HCT116 (cell line): ENCODE measurements around the gene HOPX. TPM values are rescaled to one million over a fixed set of nuclear protein-coding genes. Genes with fewer than 3 reads are reported as not detected.

Source experiments
- ATAC-seq: fragments of 200-7000 bp; cut with Tn5 transposase; 2 replicates; pipeline ENCODE4 v1.9.1; 2020; ENCODE audit warnings: mild to moderate bottlenecking, moderate library complexity
- BruUV-seq: library from RNA; stranded (reverse); fragments of 400-500 nt; replicated peaks from 2 replicates; lab custom pipeline; 2021; lab: Mats Ljungman, UMichigan
- CTCF ChIA-PET: fragments of 300-600 bp; sonication (Branson Sonifier 250); formaldehyde crosslinking; loops from one replicate; lab custom pipeline; 2021; ENCODE audit warnings: antibody characterized with exemption; lab: Charles Lee
- POLR2A ChIA-PET: fragments of 300-600, 350-600 bp; sonication (Branson Sonifier 250); formaldehyde crosslinking; loops from one replicate; lab custom pipeline; 2021; ENCODE audit warnings: antibody characterized with exemption; lab: Charles Lee
- RAD21 ChIA-PET, 2 experiments: fragments of 300-600 bp; sonication (Branson Sonifier 250); formaldehyde crosslinking; loops; one replicate each; lab custom pipeline; 2023; ENCODE audit warnings: low total read pairs in 2 of 2; ENCODE audit not compliant: uncharacterized antibody in 2 of 2, unreplicated experiment in 2 of 2, low non-redundant PET in 1 of 2; lab: Charles Lee
- DNase-seq: peaks from one replicate; pipeline ENCODE4 v3.0.0-alpha.2; 2010; ENCODE audit warnings: low read depth, low spot score
- H2AFZ ChIP-seq: fragments of 200-600 bp; shearing (Covaris generic), sonication (generic); 2 replicates; pipeline ENCODE4 v1.6.1; 2017; ENCODE audit warnings: low read depth, mixed run types, mixed read lengths, antibody characterized with exemption, low read length; ENCODE audit not compliant: poor library complexity, severe bottlenecking
- H3K27ac ChIP-seq: 2 replicates; pipeline ENCODE4 v1.5.1; 2012; ENCODE audit warnings: low read depth, low read length
- H3K27me3 ChIP-seq: fragments of 200-600 bp; sonication (generic); 2 replicates; pipeline ENCODE4 v1.6.1; 2016; ENCODE audit warnings: mixed run types, low read length, mixed read lengths; ENCODE audit not compliant: insufficient read depth
- H3K36me3 ChIP-seq, 2 experiments: fragments of 200-500 bp in 1 of 2; fragments of 200-600 bp in 1 of 2; sonication (Bioruptor generic) in 1 of 2; sonication (generic) in 1 of 2; 2 replicates each; pipeline versions ENCODE4 v1.5.1 to v1.6.1; 2014 to 2016; ENCODE audit warnings: low read length in 2 of 2, inconsistent platforms in 1 of 2, mixed read lengths in 1 of 2, mixed run types in 1 of 2; ENCODE audit not compliant: insufficient read depth in 2 of 2, control insufficient read depth in 1 of 2
- H3K4me1 ChIP-seq, 2 experiments: fragments of 200-600 bp in 1 of 2; sonication (generic) in 1 of 2; 2 replicates each; pipeline versions ENCODE4 v1.5.1 to v1.6.1; 2012 to 2017; ENCODE audit warnings: low read length in 2 of 2, inconsistent platforms in 1 of 2, mild to moderate bottlenecking in 1 of 2, mixed read lengths in 1 of 2, mixed run types in 1 of 2, moderate library complexity in 1 of 2; ENCODE audit not compliant: insufficient read depth in 2 of 2, control insufficient read depth in 1 of 2
- H3K4me2 ChIP-seq: fragments of 200-600 bp; sonication (generic); 2 replicates; pipeline ENCODE4 v1.6.1; 2017; ENCODE audit warnings: mixed run types, low read length, mixed read lengths
- H3K4me3 ChIP-seq, 2 experiments: fragments of 200-600 bp in 1 of 2; sonication (generic) in 1 of 2; replicated peaks in 1 of 2; 2 replicates each; pipeline ENCODE4 v1.5.1; 2011 to 2016; ENCODE audit warnings: low read length in 2 of 2, control low read depth in 1 of 2, low read depth in 1 of 2, mild to moderate bottlenecking in 1 of 2, mixed read lengths in 1 of 2, mixed run types in 1 of 2
- H3K79me2 ChIP-seq: fragments of 200-600 bp; sonication (generic); 2 replicates; pipeline ENCODE4 v1.6.1; 2017; ENCODE audit warnings: mild to moderate bottlenecking, mixed run types, low read length, moderate library complexity, mixed read lengths; ENCODE audit not compliant: insufficient read depth
- H3K9ac ChIP-seq: fragments of 200-600 bp; sonication (generic); 2 replicates; pipeline ENCODE4 v1.6.1; 2016; ENCODE audit warnings: low read length, mixed read lengths
- H3K9me2 ChIP-seq: fragments of 200-600 bp; sonication (generic), shearing (Covaris generic); 2 replicates; pipeline ENCODE4 v1.6.1; 2017; ENCODE audit warnings: mixed run types, mild to moderate bottlenecking, moderate library complexity; ENCODE audit not compliant: insufficient read depth
- H3K9me3 ChIP-seq, 2 experiments: fragments of 200-500 bp in 1 of 2; fragments of 200-600 bp in 1 of 2; sonication (Bioruptor generic) in 1 of 2; sonication (generic) in 1 of 2; 2 replicates each; pipeline ENCODE4 v1.6.1; 2014 to 2017; ENCODE audit warnings: low read length in 2 of 2, mixed read lengths in 2 of 2, inconsistent platforms in 1 of 2, low read depth in 1 of 2, mild to moderate bottlenecking in 1 of 2, mixed run types in 1 of 2, moderate library complexity in 1 of 2; ENCODE audit not compliant: control insufficient read depth in 1 of 2, insufficient read depth in 1 of 2
- H4K20me1 ChIP-seq: fragments of 200-600 bp; sonication (generic), shearing (Covaris generic); 2 replicates; pipeline ENCODE4 v1.6.1; 2017; ENCODE audit warnings: mixed run types, mild to moderate bottlenecking, moderate library complexity; ENCODE audit not compliant: insufficient read depth
- CBX3 ChIP-seq: IDR thresholded peaks from 2 replicates; pipeline ENCODE4 v1.6.1; 2012; ENCODE audit warnings: low read depth
- CEBPB ChIP-seq: IDR thresholded peaks from 2 replicates; pipeline ENCODE4 v1.6.1; 2012; ENCODE audit warnings: low read depth
- CTCF ChIP-seq, 3 experiments: fragments of 200-600 bp in 1 of 3; sonication (generic) in 1 of 3; IDR thresholded peaks in 2 of 3; conservative IDR thresholded peaks in 1 of 3; 2 replicates each; pipeline ENCODE4 v1.5.1; 2012 to 2017; ENCODE audit warnings: low read depth in 2 of 3, low read length in 2 of 3, antibody characterized with exemption in 1 of 3, borderline replicate concordance in 1 of 3, control low read depth in 1 of 3, mild to moderate bottlenecking in 1 of 3, mixed read lengths in 1 of 3, mixed run types in 1 of 3, moderate library complexity in 1 of 3; ENCODE audit not compliant: insufficient read depth in 1 of 3
- EGR1 ChIP-seq: IDR thresholded peaks from 2 replicates; pipeline ENCODE4 v1.6.1; 2012; ENCODE audit warnings: low read depth
- ELF1 ChIP-seq: IDR thresholded peaks from 2 replicates; pipeline ENCODE4 v1.6.1; 2012; ENCODE audit warnings: low read depth, borderline replicate concordance
- EZH2 ChIP-seq: fragments of 200-600 bp; sonication (generic); IDR thresholded peaks from 2 replicates; pipeline ENCODE4 v1.6.1; 2017; ENCODE audit warnings: antibody characterized with exemption, mixed run types
- EZH2phosphoT487 ChIP-seq: fragments of 200-600 bp; IDR thresholded peaks from 2 replicates; pipeline ENCODE4 v1.6.1; 2018; ENCODE audit warnings: antibody characterized with exemption, borderline replicate concordance
- FOSL1 ChIP-seq: IDR thresholded peaks from 2 replicates; pipeline ENCODE4 v1.6.1; 2012; ENCODE audit warnings: low read depth
- JUND ChIP-seq: IDR thresholded peaks from 2 replicates; pipeline ENCODE4 v1.6.1; 2012
- POLR2A ChIP-seq: IDR thresholded peaks from 2 replicates; pipeline ENCODE4 v1.7.0; 2011; ENCODE audit warnings: borderline replicate concordance; ENCODE audit not compliant: insufficient read depth, insufficient read length; ENCODE audit errors: extremely low read depth
- POLR2AphosphoS5 ChIP-seq: IDR thresholded peaks from 2 replicates; pipeline ENCODE4 v1.6.1; 2011; ENCODE audit warnings: mild to moderate bottlenecking, low read depth, low read length, moderate library complexity
- RAD21 ChIP-seq: IDR thresholded peaks from 2 replicates; pipeline ENCODE4 v1.6.1; 2012; ENCODE audit warnings: low read depth, mild to moderate bottlenecking
- SIN3A ChIP-seq: IDR thresholded peaks from 2 replicates; pipeline ENCODE4 v1.6.1; 2012; ENCODE audit warnings: low read depth
- SP1 ChIP-seq: IDR thresholded peaks from 2 replicates; pipeline ENCODE4 v1.6.1; 2012; ENCODE audit warnings: low read depth
- SRF ChIP-seq: IDR thresholded peaks from 2 replicates; pipeline ENCODE4 v1.6.1; 2012; ENCODE audit warnings: low read depth
- YY1 ChIP-seq: IDR thresholded peaks from 2 replicates; pipeline ENCODE4 v1.6.1; 2011; ENCODE audit warnings: low read length, low read depth, moderate library complexity, mild to moderate bottlenecking; ENCODE audit not compliant: insufficient replicate concordance; ENCODE audit errors: extremely low read depth
- ZBTB33 ChIP-seq: IDR thresholded peaks from 2 replicates; pipeline ENCODE4 v1.6.1; 2011; ENCODE audit warnings: mild to moderate bottlenecking, low read length, moderate library complexity; ENCODE audit not compliant: insufficient replicate concordance; ENCODE audit errors: extremely low read depth
- ZFX ChIP-seq: fragments of 450-650 bp; IDR thresholded peaks from 2 replicates; pipeline ENCODE4 v1.6.1; 2017
- intact Hi-C: fragments of 100-400 bp; cut with micrococcal nuclease; formaldehyde crosslinking; loops from 2 replicates; pipeline ENCODE4 v1.10.0; 2022
- total RNA-seq: library from RNA; stranded (reverse); gene quantifications from one replicate; pipeline ENCODE4 v1.2.1, GENCODE V29; 2021; ENCODE audit not compliant: unreplicated experiment

HOPX gene
- total RNA-seq, 1 experiment from 2014 or later: 0.42 TPM

- TF ChIP-seq RAD21 (no peak), POLR2AphosphoS5 (no peak), ZBTB33 (no peak)
Measured at GRCh38 chr4:56654238-56654632, 26.9 kb downstream of the HOPX start (continued).

- Histone ChIP-seq H3K36me3 (no peaks in the 10 kb centered on the region), H3K4me1 (peaks cover 0 to 11% of the 10 kb centered on the region in 2 experiments; a peak in 1 of 4 replicates), H3K9me3 (no peaks in the 10 kb centered on the region), H3K9ac (no peak overlapping the region), H3K4me2 (0 out of 2 replicates have a peak overlapping the region, but pooled peaks have one; percentile 17), H2AFZ (no peak overlapping the region), H3K79me2 (no peaks in the 10 kb centered on the region), H3K9me2 (no peaks in the 10 kb centered on the region), H3K4me3 (no peak overlapping the region), H3K27ac (no peak overlapping the region), H4K20me1 (no peaks in the 10 kb centered on the region), H3K27me3 (no peaks in the 10 kb centered on the region)
- ChIA-PET CTCF (no interaction called here), RAD21 (no interaction called here), POLR2A (no interaction called here)
- DNase-seq: no peak
- no peak for TF ChIP-seq ZFX
- TF ChIP-seq POLR2AphosphoS5: no peak
- TF ChIP-seq EZH2phosphoT487: no peak
- no peak for TF ChIP-seq JUND
- TF ChIP-seq CEBPB: no peak
- no peak for TF ChIP-seq YY1
- TF ChIP-seq ELF1: no peak
- TF ChIP-seq EGR1: no peak
- no peak for TF ChIP-seq CTCF (IDR thresholded peaks at IDR 0.05 in 2 of 3, conservative IDR thresholded peaks at IDR 0.05 in 1 of 3; ENCODE audit: borderline replicate concordance in 1 of 3, insufficient read depth in 1 of 3, low read depth in 2 of 3, low read length in 2 of 3)
- TF ChIP-seq CBX3: no peak
- TF ChIP-seq RAD21: no peak
- no peak for TF ChIP-seq POLR2A
- TF ChIP-seq FOSL1: no peak
- TF ChIP-seq EZH2: no peak
- no peak for TF ChIP-seq ZBTB33
- no peak for TF ChIP-seq SIN3A
- TF ChIP-seq SRF: no peak
- no peak for TF ChIP-seq SP1
- BruUV-seq: no TSS peak
- intact Hi-C loops: no loop called here
- no peak for ATAC-seq
Measured at GRCh38 chr4:56653461-56654237, 27.4 kb downstream of the HOPX start.
